ENCODE measurements around the gene STOML1. TPM values are rescaled to one million over a fixed set of nuclear protein-coding genes. Genes with fewer than 3 reads are reported as not detected.
"Not testable (repeated sequence)": the region's sequence is repeated elsewhere in the genome, so short reads cannot be mapped to it uniquely, and the experiment has no call there.

The STOML1 gene
- total RNA-seq, 1 experiment from 2014 or later = 4.3 TPM

- DNase-seq (ENCODE audit: extremely low read depth, low read depth) = no peak
Observed at GRCh38 chr15:73988445-73988969, 3.6 kb downstream of the STOML1 start.

DNA sequence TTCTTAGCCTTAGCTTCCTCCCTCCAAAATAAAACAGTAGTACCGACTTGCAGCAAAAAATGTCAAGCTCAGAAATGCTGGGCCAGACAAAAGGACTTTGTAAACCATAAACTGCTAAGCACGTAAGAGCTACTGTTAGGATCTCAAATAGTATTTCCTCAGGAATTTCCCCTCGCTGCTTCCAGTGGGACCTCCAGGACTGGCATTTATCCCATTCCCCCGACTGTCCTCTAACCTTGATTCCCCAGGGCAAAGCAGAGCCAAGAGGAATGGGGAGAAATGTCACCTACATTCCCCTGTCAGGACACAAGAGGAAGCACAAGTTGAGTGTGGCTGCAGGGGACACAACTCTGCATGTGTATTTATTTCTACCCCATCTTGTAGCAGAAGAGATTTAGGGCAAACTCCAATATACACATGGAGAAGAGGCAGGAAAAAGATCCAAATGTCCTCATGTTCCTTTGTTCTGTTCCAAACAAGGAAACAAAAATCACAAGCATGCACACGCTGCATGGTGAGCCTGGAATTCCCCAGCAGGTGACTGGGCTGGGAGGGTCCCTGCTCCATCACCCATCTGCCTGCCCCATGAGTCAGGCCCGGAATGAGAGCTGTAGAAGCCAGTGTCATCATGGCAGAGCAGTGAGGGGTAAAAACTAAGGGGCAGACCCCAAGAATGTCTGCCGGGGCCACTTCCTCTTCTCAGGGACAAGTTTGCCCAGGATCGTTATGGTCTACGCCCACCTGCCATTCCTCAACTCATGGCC lies 4.2 kb downstream of the STOML1 start:
- no peak for DNase-seq (ENCODE audit: extremely low read depth, low read depth)

DNA sequence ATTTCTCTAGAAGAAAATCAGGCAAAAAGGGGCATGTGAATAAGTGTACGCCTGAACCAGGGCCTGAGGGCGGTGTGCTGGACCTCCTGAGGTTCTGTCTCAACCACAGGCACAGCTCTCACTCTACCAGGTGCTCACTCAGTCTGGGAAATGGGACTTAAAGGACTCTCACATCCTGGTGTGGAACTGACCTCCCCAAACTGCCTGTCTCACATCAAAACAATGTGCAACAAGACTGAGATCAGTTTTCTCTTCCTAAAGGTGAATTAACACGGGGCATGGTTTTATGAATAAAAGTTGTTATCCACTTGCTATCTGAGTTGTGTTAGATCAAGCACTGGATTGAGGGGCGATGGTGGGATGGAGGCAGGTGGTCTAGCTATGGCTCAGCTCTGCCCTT lies 4.8 kb downstream of the STOML1 start:
- no peak for DNase-seq (ENCODE audit: extremely low read depth, low read depth)

DNA sequence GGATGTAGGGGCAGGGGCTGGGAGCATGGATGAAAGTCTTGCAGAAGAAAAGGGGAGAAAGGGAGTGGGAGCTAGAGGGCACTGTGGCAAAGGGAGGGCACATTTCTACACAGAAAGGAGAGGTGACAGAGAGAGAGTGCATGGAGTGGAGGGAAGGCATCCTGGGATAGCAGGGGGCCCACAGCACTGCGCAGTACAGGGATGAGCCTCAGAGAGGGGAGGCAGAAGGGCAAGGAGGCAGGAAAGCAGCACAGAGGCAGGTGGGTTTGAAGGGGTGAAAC lies 5.4 kb downstream of the STOML1 start:
- DNase-seq (ENCODE audit: extremely low read depth, low read depth) = no peak

GRCh38 chr15:73986055-73986775 lies 5.9 kb downstream of the STOML1 start:
- DNase-seq (ENCODE audit: extremely low read depth, low read depth) = no peak

- no peak for DNase-seq (ENCODE audit: extremely low read depth, low read depth)
Observed at GRCh38 chr15:73985101-73985873, 6.8 kb downstream of the STOML1 start.

DNA sequence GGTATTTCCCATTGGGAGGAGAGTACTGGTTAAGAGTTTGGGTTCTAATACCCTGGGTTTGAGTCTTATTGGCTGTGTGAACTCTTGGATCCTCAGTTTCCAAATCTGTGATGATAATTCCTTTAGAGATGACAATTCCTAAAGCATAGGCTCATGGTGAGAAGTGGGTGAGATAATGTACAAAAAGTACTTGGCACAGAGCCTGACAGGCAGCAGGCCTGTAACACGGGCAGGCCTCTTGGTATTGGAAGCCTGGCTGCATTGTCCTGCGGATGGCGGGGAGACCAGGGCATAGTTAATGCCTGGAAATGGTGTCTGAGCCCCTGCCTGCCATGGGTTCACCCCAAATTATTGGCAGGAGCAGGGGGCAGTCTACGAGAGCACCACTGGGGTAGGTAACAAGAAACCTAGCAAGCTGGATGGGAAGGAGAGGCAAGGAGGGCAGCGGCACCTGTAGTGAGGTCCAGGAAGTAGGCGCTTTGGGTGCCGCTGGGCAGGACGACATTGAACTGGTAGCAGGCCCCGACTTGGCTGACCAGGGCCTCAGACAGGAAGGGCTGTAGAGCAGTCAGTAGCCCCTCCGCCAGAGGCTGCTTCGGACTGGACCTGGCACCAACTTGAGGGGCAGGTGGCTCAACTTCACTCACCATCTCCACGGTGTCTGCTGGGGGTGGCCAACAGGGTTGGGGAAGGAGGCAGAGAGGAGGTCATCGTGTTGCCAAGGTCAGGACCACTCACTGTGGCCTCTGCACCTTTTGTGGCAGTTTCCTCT lies 7.7 kb downstream of the STOML1 start:
- DNase-seq (ENCODE audit: extremely low read depth, low read depth) = no peak

DNA sequence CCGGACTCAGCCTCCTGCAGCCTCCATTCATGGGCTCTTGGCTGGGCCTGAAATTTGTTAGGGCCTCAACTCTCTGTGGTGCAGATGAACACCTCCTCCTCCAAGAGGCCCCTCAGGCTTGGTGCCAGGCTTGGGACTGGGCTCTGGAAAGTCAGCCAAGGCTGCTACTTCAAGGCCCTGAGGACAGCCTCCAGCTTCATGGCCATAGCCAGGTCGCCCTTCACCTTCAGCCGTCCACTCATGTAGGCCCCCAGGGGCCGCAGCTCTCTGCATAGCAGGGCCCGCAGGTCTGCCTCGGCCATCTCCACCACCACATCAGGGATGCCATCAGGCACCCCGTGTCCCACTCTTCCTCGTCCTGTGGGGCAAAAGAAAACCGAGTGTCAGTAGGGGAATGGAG lies 8.3 kb downstream of the STOML1 start:
- DNase-seq (ENCODE audit: extremely low read depth, low read depth) = no peak

- no peak for DNase-seq (ENCODE audit: extremely low read depth, low read depth)
Observed at GRCh38 chr15:73983211-73983727, 8.8 kb downstream of the STOML1 start.

DNA sequence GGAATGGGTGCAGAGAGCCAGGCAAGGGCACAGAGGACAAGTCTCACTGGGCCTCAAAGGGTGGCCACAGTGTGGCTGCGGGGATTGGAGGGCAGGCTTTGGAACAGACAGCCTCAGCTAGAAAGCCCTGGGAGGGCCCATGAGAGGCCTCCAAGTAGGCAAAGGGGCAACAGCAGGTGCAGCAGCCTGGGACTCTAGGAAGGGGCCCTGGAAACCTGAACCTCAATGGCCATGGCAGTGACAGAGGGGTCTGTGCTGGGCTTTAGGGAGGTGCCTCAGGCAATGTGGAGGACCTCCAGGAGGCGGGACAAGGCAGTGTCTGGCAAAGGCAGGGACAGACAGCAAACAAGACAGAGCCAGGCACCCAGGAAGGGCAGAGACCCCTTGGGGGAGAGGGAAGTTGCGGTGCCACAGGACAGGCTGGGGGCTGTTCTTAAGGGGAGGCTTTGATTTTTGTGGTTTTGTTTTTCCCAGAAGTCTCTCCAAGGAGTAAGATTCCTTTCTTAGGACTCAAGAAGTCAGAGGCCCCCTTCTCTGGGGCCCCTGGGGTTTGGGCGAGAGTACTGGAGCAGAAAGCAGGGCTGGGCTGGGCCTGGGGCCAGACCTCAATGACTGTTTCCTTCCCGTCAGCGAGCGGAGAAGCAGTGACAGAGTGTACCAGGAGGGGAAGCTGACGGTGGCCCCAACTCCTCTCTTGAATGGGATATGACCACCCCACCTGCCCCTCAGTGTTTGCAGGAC lies 9.7 kb downstream of the STOML1 start:
- no peak for DNase-seq (ENCODE audit: extremely low read depth, low read depth)

GRCh38 chr15:73981761-73982221 lies 10.3 kb downstream of the STOML1 start:
- no peak for DNase-seq (ENCODE audit: extremely low read depth, low read depth)

DNA sequence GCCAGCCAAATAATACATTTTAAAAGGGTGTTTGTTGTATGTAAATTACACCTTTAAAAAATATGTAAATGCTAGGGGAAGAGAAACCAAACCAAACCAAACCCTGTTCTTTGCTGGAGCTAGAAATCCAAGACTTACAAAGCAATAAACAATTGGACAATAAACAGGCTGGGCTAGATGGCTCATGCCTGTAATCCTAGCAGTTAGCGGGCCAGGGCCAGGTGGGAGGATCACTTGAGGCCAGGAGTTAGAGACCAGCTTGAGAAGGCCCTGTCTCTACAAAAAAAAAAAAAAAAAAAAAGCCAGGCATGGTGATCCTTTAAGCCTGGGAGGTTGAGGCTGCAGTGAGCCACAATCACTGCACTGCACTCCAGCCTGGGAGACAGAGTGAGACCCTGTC lies 12.5 kb downstream of the STOML1 start:
- no peak for DNase-seq (ENCODE audit: extremely low read depth, low read depth)

GRCh38 chr15:73978896-73979295 lies 13.2 kb downstream of the STOML1 start:
- DNase-seq (ENCODE audit: extremely low read depth, low read depth) = no peak

DNA sequence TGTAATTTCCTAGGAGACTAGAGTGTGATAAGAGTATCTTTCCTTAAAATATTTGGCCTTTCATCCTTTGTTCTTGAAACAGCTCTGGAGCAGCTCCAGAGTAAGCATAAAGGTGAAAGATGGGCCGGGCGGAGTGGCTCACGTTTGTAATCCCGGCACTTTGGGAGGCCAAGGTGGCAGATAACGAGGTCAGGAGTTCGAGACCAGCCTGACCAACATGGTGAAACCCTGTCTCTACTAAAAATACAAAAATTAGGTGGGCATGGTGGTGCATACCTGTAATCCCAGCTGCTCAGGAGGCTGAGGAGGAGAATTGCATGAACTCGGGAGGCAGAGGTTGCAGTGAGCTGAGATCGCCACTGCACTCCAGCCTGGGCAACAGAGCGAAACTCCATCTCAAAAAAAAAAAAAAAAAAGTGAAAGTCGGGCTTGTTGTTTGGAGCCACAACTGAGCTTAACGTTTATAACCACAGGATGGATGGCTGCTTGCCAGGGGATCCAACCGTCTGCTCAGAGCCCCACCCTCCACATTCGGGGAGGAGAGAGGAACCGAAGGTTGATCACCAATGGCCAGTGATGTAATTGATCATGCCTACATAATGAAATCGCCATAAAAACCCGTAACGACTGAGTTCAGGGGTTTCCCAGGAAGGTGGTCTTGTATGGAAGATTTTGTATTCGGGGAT lies 16.5 kb downstream of the STOML1 start:
- DNase-seq (ENCODE audit: extremely low read depth, low read depth) = not testable (repeated sequence)

DNA sequence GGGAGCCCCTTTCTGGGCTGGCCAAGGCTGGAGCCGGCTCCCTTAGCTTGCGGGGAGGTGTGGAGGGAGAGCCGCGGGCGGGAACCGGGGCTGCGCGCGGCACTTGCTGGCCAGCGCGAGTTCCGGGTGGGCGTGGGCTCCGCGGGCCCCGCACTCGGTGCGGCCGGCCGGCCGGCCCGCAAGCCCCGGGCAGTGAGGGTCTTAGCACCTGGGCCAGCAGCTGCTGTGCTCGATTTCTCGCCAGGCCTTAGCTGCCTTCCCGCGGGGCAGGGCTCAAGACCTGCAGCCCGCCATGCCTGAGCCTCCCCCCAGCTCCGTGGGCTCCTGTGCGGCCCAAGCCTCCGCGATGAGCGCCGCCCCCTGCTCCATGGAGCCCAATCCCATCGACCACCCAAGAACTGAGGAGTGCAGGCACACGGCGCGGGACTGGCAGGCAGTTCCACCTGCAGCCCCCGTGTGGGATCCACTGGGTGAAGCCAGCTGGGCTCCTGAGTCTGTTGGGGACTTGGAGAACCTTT lies 18.4 kb downstream of the STOML1 start:
- DNase-seq (ENCODE audit: extremely low read depth, low read depth) = not testable (repeated sequence)

DNA sequence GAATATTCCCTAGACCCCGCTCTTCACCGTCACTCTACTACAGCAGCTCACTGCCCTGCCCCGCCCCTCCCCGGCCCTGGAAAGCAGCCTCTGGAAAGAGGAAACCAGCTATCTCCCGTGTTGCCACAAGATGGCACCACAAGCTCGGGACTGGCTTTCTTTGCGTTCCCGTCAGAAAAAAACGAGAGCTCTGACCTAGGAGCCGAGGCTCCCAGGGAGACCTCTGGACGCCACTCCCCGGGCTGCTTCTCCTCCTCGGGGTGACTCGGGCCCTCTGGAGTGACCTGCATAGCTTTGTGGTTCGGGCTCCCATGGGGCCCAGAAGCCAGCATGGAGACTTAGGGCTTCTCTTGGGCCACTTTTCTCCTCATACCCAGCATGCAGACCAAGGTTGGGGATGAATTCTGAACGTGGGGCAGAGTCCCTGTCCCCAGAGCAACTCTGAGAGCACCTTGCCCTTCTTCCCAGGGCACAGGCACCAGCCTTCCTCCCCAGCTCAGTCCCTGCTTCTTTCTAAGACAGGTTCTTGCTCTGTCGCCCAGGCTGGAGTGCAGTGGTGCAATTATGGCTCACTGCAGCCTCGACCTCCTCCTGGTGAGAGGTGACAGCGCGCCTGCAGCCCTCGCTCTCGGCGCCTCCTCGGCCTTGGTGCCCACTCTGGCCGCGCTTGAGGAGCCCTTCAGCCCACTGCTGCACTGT lies 19.0 kb downstream of the STOML1 start:
- peak; percentile 85 for DNase-seq (ENCODE audit: extremely low read depth, low read depth)

DNA sequence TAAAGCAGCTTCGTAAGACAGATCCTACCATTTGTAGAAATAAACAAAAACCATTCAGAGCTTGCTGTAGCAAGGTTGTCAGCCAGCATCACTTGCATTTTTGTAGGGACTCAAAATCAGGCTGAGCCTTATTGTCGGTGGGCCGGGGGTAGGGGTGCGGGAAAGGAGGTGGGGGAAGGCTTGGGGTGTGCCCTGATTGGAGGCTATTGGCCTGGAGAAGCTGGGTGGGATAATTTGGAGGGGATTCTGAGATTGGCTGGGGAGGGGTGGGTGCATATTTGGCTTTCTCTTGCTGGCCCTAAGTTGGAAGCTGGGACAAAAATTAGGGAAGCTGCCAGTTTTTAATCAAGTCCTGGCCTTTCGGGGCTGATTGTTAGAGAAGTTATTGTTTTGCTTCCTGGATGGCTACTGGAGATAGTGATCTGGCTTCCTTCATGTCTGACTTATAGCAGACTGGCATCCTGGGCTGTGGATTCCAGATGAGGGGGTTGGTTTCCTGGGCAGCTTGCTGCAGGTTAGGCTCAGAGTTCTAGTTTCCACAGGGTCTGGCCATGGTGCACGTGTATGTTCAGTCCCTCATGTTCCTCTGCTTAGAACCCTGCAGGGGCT lies 22.8 kb downstream of the STOML1 start:
- no peak for DNase-seq (ENCODE audit: extremely low read depth, low read depth)

DNA sequence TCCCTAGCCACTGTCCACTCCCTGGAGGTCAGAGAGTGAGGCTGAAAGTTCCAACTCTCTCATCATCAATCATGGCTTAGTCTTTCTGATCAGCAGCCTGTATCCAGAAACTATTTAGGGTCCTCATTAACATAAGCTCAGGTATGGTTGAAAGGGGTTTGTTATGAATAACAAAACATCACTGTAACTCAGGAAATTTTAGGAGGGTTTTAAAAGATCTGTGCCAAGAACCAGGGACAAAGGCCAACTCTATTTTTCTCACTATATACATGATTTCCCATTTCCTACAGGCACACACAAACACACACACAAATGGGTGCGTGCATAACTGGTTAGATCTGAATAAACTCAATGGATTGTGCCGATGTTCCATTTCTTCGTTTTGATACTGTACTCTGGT lies 23.6 kb downstream of the STOML1 start:
- DNase-seq (ENCODE audit: extremely low read depth, low read depth) = no peak
